Vagina (tissue), 2 donors: Measurements from ENCODE around the gene GSG1. TPM values are rescaled to one million over a fixed set of nuclear protein-coding genes. Genes with fewer than 3 reads are reported as not detected.

Experiments used
- DNase-seq, 2 donors: peaks; one replicate each; pipeline ENCODE4 v3.0.0-alpha.2; 2017; ENCODE audit errors: extremely low spot score in 2 of 2
- H3K27ac ChIP-seq: fragments of 200-600 bp; sonication (generic); one replicate; pipeline ENCODE4 v1.5.1; 2019
- H3K27me3 ChIP-seq: fragments of 200-600 bp; sonication (generic); one replicate; pipeline ENCODE4 v1.5.1; 2019
- H3K36me3 ChIP-seq, 2 donors: fragments of 200-600 bp; sonication (generic); one replicate each; pipeline ENCODE4 v1.5.1; 2017 to 2019
- H3K4me1 ChIP-seq: fragments of 200-600 bp; sonication (generic); one replicate; pipeline ENCODE4 v1.5.1; 2019
- H3K4me3 ChIP-seq, 2 donors: fragments of 200-600 bp; sonication (generic); 1 replicate in 1 of 2; 2 replicates in 1 of 2; pipeline ENCODE4 v1.5.1; 2016 to 2019
- H3K9me3 ChIP-seq: fragments of 200-600 bp; sonication (generic); one replicate; pipeline ENCODE4 v1.5.1; 2019
- CTCF ChIP-seq, 3 experiments: fragments of 450-650 bp in 2 of 3; fragments of 200-600 bp in 1 of 3; sonication (generic) in 1 of 3; IDR thresholded peaks; one replicate each; pipeline ENCODE4 v1.5.1; 2017 to 2019; ENCODE audit warnings: antibody characterized with exemption in 3 of 3, mild to moderate bottlenecking in 2 of 3, moderate library complexity in 2 of 3
- POLR2A ChIP-seq, 2 donors: fragments of 450-650 bp; IDR thresholded peaks; one replicate each; pipeline ENCODE4 v1.6.1; 2017; ENCODE audit warnings: antibody characterized with exemption in 2 of 2, mild to moderate bottlenecking in 2 of 2, moderate library complexity in 2 of 2
- POLR2AphosphoS5 ChIP-seq, 2 donors: sonication (generic); formaldehyde crosslinking; IDR thresholded peaks; one replicate each; pipeline ENCODE4 v1.9.0; 2017; ENCODE audit warnings: antibody characterized with exemption in 2 of 2, mild to moderate bottlenecking in 2 of 2, low read depth in 1 of 2; ENCODE audit not compliant: insufficient read depth in 1 of 2
- intact Hi-C: fragments of 100-400 bp; cut with DNase I; formaldehyde crosslinking; loops from one replicate; pipeline ENCODE4 v1.15.1; 2023
- total RNA-seq: library from RNA; depleted of rRNA; stranded (reverse); fragments of >200 nt; gene quantifications from one replicate; pipeline ENCODE4 v1.2.3, GENCODE V29; 2016

The GSG1 gene
- total RNA-seq, 1 donor from 2014 or later: not detected

DNA sequence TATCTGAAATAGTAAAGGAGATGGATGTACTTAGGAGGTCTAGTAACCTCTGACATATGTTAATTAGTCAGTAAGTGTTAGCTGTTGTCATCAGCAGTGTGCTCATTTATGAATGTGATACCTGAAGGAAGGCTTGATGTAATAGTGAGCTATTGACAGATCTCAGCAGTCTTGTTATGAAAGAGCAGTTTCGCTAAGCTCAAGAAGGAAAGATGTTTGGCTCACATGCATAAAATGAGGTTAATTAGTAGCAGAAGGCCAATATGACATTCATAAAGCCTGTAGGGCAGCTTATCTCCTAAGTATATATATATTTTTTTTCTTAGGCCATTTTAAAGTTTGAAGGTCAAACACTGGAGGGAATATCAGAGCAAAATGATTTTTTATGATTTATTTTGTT, 56.5 kb downstream of the GSG1 start:
- TF ChIP-seq POLR2A (IDR thresholded peaks at IDR 0.05) (no peak), POLR2AphosphoS5 (IDR thresholded peaks at IDR 0.05; ENCODE audit: insufficient read depth in 1 of 2, low read depth in 1 of 2) (no peak)

DNA sequence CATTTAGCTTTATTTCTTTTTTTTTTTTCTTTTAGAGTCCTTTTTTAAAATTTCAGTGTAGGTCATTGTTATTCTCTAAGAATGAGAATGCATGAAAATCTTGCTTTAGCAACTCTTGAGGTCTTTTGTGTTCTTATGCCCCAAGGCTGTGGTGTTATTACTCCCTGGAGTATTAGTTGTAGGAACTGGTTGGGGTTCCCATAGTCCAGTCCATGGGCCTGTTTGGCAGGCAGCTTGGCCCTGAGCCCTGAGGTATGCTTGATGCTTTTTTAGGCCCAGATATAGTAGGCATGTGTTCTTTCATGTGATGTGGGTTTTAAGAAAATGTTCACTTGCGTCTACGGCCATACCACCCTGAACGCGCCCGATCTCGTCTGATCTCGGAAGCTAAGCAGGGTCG, 57.7 kb downstream of the GSG1 start:
- DNase-seq: no peak
- no peaks in the 10 kb centered on the region for H3K36me3 ChIP-seq
- no peak overlapping the region for H3K4me3 ChIP-seq
- no peak for TF ChIP-seq POLR2AphosphoS5 (IDR thresholded peaks at IDR 0.05; ENCODE audit: insufficient read depth in 1 of 2, low read depth in 1 of 2)
- TF ChIP-seq POLR2A (IDR thresholded peaks at IDR 0.05): no peak
- TF ChIP-seq CTCF (IDR thresholded peaks at IDR 0.05): no peak
- H3K4me1 ChIP-seq: peaks cover 11% of the 10 kb centered on the region
- H3K27me3 ChIP-seq: no peaks in the 10 kb centered on the region
- no peak overlapping the region for H3K27ac ChIP-seq
- intact Hi-C loops: no loop called here
- no peaks in the 10 kb centered on the region for H3K9me3 ChIP-seq

More for the DNA sequence above, 56.5 kb downstream of the GSG1 start:
- Histone ChIP-seq H3K4me1 (peaks cover 11% of the 10 kb centered on the region), H3K36me3 (no peaks in the 10 kb centered on the region), H3K9me3 (no peaks in the 10 kb centered on the region), H3K27me3 (no peaks in the 10 kb centered on the region), H3K27ac (no peak overlapping the region), H3K4me3 (no peak overlapping the region)
- no peak for DNase-seq
- intact Hi-C loops: no loop called here

DNA sequence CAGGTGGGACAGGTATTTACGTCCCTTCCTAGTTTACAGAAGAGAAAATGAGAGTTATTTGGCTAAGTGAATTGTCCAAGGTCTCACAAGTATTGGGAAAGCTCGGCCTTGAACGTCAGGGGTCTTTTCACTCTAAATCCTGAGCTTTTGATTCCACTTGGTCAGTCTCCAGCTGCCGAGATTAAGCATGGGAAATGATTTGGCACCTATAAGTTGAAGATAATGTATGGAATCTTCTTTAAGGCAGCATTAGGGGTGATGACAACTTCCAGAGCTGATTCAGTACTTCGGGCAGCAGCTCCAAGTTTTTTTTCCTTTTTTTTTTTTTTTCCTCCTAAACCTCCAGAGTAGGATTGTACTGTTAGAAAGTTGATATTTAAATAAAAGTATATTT, 58.6 kb downstream of the GSG1 start:
- no peak for DNase-seq
- H3K9me3 ChIP-seq: no peaks in the 10 kb centered on the region
- no peaks in the 10 kb centered on the region for H3K36me3 ChIP-seq
- H3K4me3 ChIP-seq: peak overlapping the region; percentile 90 to 92
- intact Hi-C loops: no loop called here
- no peaks in the 10 kb centered on the region for H3K27me3 ChIP-seq
- H3K4me1 ChIP-seq: peaks cover 15% of the 10 kb centered on the region
- peak overlapping the region; percentile 57 for H3K27ac ChIP-seq
- TF ChIP-seq POLR2A (IDR thresholded peaks at IDR 0.05) (no peak), CTCF (IDR thresholded peaks at IDR 0.05) (no peak), POLR2AphosphoS5 (IDR thresholded peaks at IDR 0.05; ENCODE audit: insufficient read depth in 1 of 2, low read depth in 1 of 2) (no peak)

- peaks cover 22% of the 10 kb centered on the region for H3K4me1 ChIP-seq
- no peaks in the 10 kb centered on the region for H3K27me3 ChIP-seq
- intact Hi-C loops: no loop called here
- peak in 1 of 2 donors; percentile 18 for TF ChIP-seq POLR2A (IDR thresholded peaks at IDR 0.05)
- peak in 1 of 3 experiments; percentile 37 for TF ChIP-seq CTCF (IDR thresholded peaks at IDR 0.05)
- peak; percentile 42 to 88 for TF ChIP-seq POLR2AphosphoS5 (IDR thresholded peaks at IDR 0.05; ENCODE audit: insufficient read depth in 1 of 2, low read depth in 1 of 2)
- H3K4me3 ChIP-seq: peak within 1 kb of the TSS; percentile 90 to 92
- no peaks in the 10 kb centered on the region for H3K36me3 ChIP-seq
- H3K9me3 ChIP-seq: no peaks in the 10 kb centered on the region
- peak within 1 kb of the TSS; percentile 57 for H3K27ac ChIP-seq
- DNase-seq: no peak
Measured at GRCh38 chr12:13044002-13044905, 59.2 kb downstream of the GSG1 start, which contains the start of gene FAM234B. FAM234B (plus strand) TSS chr12:13044381; CDS start chr12:13044404, 23 bp downstream.

DNA sequence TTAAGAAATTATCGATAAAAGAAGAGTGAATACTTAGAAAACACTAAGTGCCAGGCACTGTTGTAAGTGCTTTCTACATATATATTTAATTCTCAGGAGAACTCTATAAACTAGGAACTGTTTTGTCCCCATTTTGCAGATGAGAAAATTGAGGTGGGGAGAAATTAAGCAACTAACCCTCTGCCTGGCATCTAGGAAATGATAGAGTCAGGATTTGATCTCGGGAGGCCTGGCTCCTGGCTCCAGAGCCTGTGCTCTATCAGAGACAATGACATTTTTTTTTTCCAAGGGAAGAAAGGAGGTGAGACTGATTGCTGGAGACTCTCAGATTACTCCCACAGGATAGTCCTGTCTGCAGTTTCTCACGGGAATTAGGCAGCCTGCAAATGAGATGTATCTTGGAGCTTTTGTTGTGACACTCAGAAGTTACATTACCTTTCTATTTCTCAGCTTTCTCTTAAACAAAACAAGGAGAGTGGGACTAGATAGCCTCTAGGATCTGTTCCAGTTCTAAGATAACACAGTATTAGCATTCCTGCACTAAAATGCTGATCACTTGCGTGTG, 60.7 kb downstream of the GSG1 start:
- Histone ChIP-seq H3K9me3 (no peaks in the 10 kb centered on the region), H3K36me3 (no peaks in the 10 kb centered on the region), H3K4me3 (no peak overlapping the region), H3K27me3 (no peaks in the 10 kb centered on the region), H3K4me1 (peaks cover 30% of the 10 kb centered on the region), H3K27ac (no peak overlapping the region)
- no peak for DNase-seq
- TF ChIP-seq POLR2AphosphoS5 (IDR thresholded peaks at IDR 0.05; ENCODE audit: insufficient read depth in 1 of 2, low read depth in 1 of 2): no peak
- TF ChIP-seq CTCF (IDR thresholded peaks at IDR 0.05): no peak
- TF ChIP-seq POLR2A (IDR thresholded peaks at IDR 0.05): no peak
- intact Hi-C loops: no loop called here
